ENCODE measurements around the gene GOLPH3L.
"Not testable (repeated sequence)": the region's sequence is repeated elsewhere in the genome, so short reads cannot be mapped to it uniquely, and the experiment has no call there.

GOLPH3L gene

GRCh38 chr1:150622303-150622975 lies 74.5 kb downstream of the GOLPH3L start:
- DNase-seq: no peak
- in situ Hi-C loops (cut with HindIII; ENCODE audit: low pct_ligation_motif_present, low pct_unique_long_range_greater_than_20kb, low sequenced_read_pairs): no loop called here

- in situ Hi-C loops (cut with HindIII; ENCODE audit: low pct_ligation_motif_present, low pct_unique_long_range_greater_than_20kb, low sequenced_read_pairs): no loop called here
- DNase-seq: peak; percentile 70
Observed at GRCh38 chr1:150621497-150622302, 75.3 kb downstream of the GOLPH3L start.

- DNase-seq: no peak
- in situ Hi-C loops (cut with HindIII; ENCODE audit: low pct_ligation_motif_present, low pct_unique_long_range_greater_than_20kb, low sequenced_read_pairs): no loop called here
Observed at GRCh38 chr1:150620919-150621318, 76.0 kb downstream of the GOLPH3L start.

GRCh38 chr1:150619576-150620509 lies 77.1 kb downstream of the GOLPH3L start:
- in situ Hi-C loops (cut with HindIII; ENCODE audit: low pct_ligation_motif_present, low pct_unique_long_range_greater_than_20kb, low sequenced_read_pairs): no loop called here
- peak; percentile 74 for DNase-seq

- in situ Hi-C loops (cut with HindIII; ENCODE audit: low pct_ligation_motif_present, low pct_unique_long_range_greater_than_20kb, low sequenced_read_pairs): no loop called here
- no peak for DNase-seq
Observed at GRCh38 chr1:150615346-150616201, 81.4 kb downstream of the GOLPH3L start.

- peak; percentile 77 for DNase-seq
- in situ Hi-C loops (cut with HindIII; ENCODE audit: low pct_ligation_motif_present, low pct_unique_long_range_greater_than_20kb, low sequenced_read_pairs): no loop called here
Observed at GRCh38 chr1:150613061-150613920, 83.7 kb downstream of the GOLPH3L start.

- no peak for DNase-seq
- in situ Hi-C loops (cut with HindIII; ENCODE audit: low pct_ligation_motif_present, low pct_unique_long_range_greater_than_20kb, low sequenced_read_pairs): no loop called here
Observed at GRCh38 chr1:150612014-150612345, 85.0 kb downstream of the GOLPH3L start.

GRCh38 chr1:150610576-150610975 lies 86.4 kb downstream of the GOLPH3L start:
- in situ Hi-C loops (cut with HindIII; ENCODE audit: low pct_ligation_motif_present, low pct_unique_long_range_greater_than_20kb, low sequenced_read_pairs): no loop called here
- DNase-seq: no peak

GRCh38 chr1:150609732-150610131 lies 87.2 kb downstream of the GOLPH3L start:
- no peak for DNase-seq
- in situ Hi-C loops (cut with HindIII; ENCODE audit: low pct_ligation_motif_present, low pct_unique_long_range_greater_than_20kb, low sequenced_read_pairs): no loop called here

- in situ Hi-C loops (cut with HindIII; ENCODE audit: low pct_ligation_motif_present, low pct_unique_long_range_greater_than_20kb, low sequenced_read_pairs): no loop called here
- no peak for DNase-seq
Observed at GRCh38 chr1:150606463-150607142, 90.4 kb downstream of the GOLPH3L start.

- DNase-seq; in situ Hi-C loops (cut with HindIII; ENCODE audit: low pct_ligation_motif_present, low pct_unique_long_range_greater_than_20kb, low sequenced_read_pairs): not testable (repeated sequence)
Observed at GRCh38 chr1:150605451-150605731, 91.6 kb downstream of the GOLPH3L start.

- in situ Hi-C loops (cut with HindIII; ENCODE audit: low pct_ligation_motif_present, low pct_unique_long_range_greater_than_20kb, low sequenced_read_pairs): no loop called here
Observed at GRCh38 chr1:150604226-150604588, 92.7 kb downstream of the GOLPH3L start.

GRCh38 chr1:150603711-150604110 lies 93.2 kb downstream of the GOLPH3L start:
- DNase-seq: no peak
- in situ Hi-C loops (cut with HindIII; ENCODE audit: low pct_ligation_motif_present, low pct_unique_long_range_greater_than_20kb, low sequenced_read_pairs): no loop called here

More at GRCh38 chr1:150604226-150604588, 92.7 kb downstream of the GOLPH3L start:
- no peak for DNase-seq

GRCh38 chr1:150602372-150602771 lies 94.6 kb downstream of the GOLPH3L start:
- in situ Hi-C loops (cut with HindIII; ENCODE audit: low pct_ligation_motif_present, low pct_unique_long_range_greater_than_20kb, low sequenced_read_pairs); DNase-seq: not testable (repeated sequence)

GRCh38 chr1:150601540-150601939 lies 95.4 kb downstream of the GOLPH3L start:
- no peak for DNase-seq
- in situ Hi-C loops (cut with HindIII; ENCODE audit: low pct_ligation_motif_present, low pct_unique_long_range_greater_than_20kb, low sequenced_read_pairs): no loop called here

- in situ Hi-C loops (cut with HindIII; ENCODE audit: low pct_ligation_motif_present, low pct_unique_long_range_greater_than_20kb, low sequenced_read_pairs): not testable (repeated sequence)
Observed at GRCh38 chr1:150598346-150598745, 98.6 kb downstream of the GOLPH3L start.

GRCh38 chr1:150596976-150597375 lies 100.0 kb downstream of the GOLPH3L start:
- in situ Hi-C loops (cut with HindIII; ENCODE audit: low pct_ligation_motif_present, low pct_unique_long_range_greater_than_20kb, low sequenced_read_pairs): no loop called here

More at GRCh38 chr1:150598346-150598745, 98.6 kb downstream of the GOLPH3L start:
- not testable (repeated sequence) for DNase-seq

More at GRCh38 chr1:150596976-150597375, 100.0 kb downstream of the GOLPH3L start:
- DNase-seq: no peak
